IMR-90 (cell line): ENCODE data around the gene ULBP1. TPM values are rescaled to one million over a fixed set of nuclear protein-coding genes. Genes with fewer than 3 reads are reported as not detected.

Source experiments
- ATAC-seq: fragments of 200-7000 bp; cut with Tn5 transposase; 2 replicates; pipeline ENCODE4 v1.9.1; 2020; ENCODE audit warnings: low read depth, mild to moderate bottlenecking, moderate library complexity
- BruUV-seq: library from RNA; stranded (reverse); fragments of 400-500 nt; replicated peaks from 2 replicates; lab custom pipeline; 2021; lab: Mats Ljungman, UMichigan
- CTCF ChIA-PET: fragments of 300-600 bp; formaldehyde crosslinking; extraction: SDS; loops from one replicate; lab custom pipeline; 2021; ENCODE audit warnings: antibody characterized with exemption; lab: Yijun Ruan, JAX
- POLR2A ChIA-PET: fragments of 300-600 bp; sonication (Branson Sonifier 250); formaldehyde crosslinking; loops from one replicate; lab custom pipeline; 2022; ENCODE audit warnings: antibody characterized with exemption; ENCODE audit not compliant: unreplicated experiment; lab: Charles Lee
- DNase-seq: peaks from one replicate; pipeline ENCODE4 v3.0.0; 2013
- H2AFZ ChIP-seq: replicated peaks from 2 replicates; pipeline ENCODE3; 2013; ENCODE audit warnings: low read length, mild to moderate bottlenecking; ENCODE audit not compliant: poor library complexity
- H2AK5ac ChIP-seq: 2 replicates; pipeline ENCODE4 v1.6.1; 2013; ENCODE audit warnings: low read depth, low read length, inconsistent platforms
- H2AK9ac ChIP-seq: replicated peaks from 2 replicates; pipeline ENCODE3; 2013; ENCODE audit warnings: mild to moderate bottlenecking, low read depth, low read length, moderate library complexity; ENCODE audit not compliant: poor library complexity
- H2BK120ac ChIP-seq: 2 replicates; pipeline ENCODE4 v1.6.1; 2013; ENCODE audit warnings: low read depth, low read length, inconsistent platforms
- H2BK15ac ChIP-seq: 3 replicates; pipeline ENCODE4 v1.6.1; 2013; ENCODE audit warnings: low read depth, low read length, inconsistent platforms
- H2BK20ac ChIP-seq: 2 replicates; pipeline ENCODE4 v1.6.1; 2013; ENCODE audit warnings: low read depth, mild to moderate bottlenecking, inconsistent platforms, low read length, moderate library complexity
- H2BK5ac ChIP-seq: 2 replicates; pipeline ENCODE4 v1.6.1; 2013; ENCODE audit warnings: mild to moderate bottlenecking, low read depth, low read length, inconsistent platforms; ENCODE audit not compliant: poor library complexity, severe bottlenecking
- H3K14ac ChIP-seq: replicated peaks from 2 replicates; pipeline ENCODE4 v1.6.1; 2013; ENCODE audit warnings: low read depth, low read length, inconsistent platforms
- H3K18ac ChIP-seq: 2 replicates; pipeline ENCODE4 v1.6.1; 2013; ENCODE audit warnings: low read depth, low read length, control low read depth
- H3K23ac ChIP-seq: 2 replicates; pipeline ENCODE4 v1.6.1; 2013; ENCODE audit warnings: low read depth, low read length, inconsistent platforms
- H3K27ac ChIP-seq: 2 replicates; pipeline ENCODE4 v1.5.1; 2013; ENCODE audit warnings: mild to moderate bottlenecking, control low read depth, low read length; ENCODE audit not compliant: insufficient read depth
- H3K27me3 ChIP-seq: 2 replicates; pipeline ENCODE4 v1.6.1; 2013; ENCODE audit warnings: low read length; ENCODE audit not compliant: control insufficient read depth, insufficient read depth
- H3K36me3 ChIP-seq: 2 replicates; pipeline ENCODE4 v1.6.1; 2013; ENCODE audit warnings: low read length, mixed read lengths; ENCODE audit not compliant: control insufficient read depth, insufficient read depth
- H3K4ac ChIP-seq: 2 replicates; pipeline ENCODE4 v1.6.1; 2013; ENCODE audit warnings: low read depth, low read length, inconsistent platforms
- H3K4me1 ChIP-seq: 2 replicates; pipeline ENCODE4 v1.6.1; 2013; ENCODE audit warnings: low read length, mixed read lengths; ENCODE audit not compliant: control insufficient read depth, insufficient read depth
- H3K4me2 ChIP-seq: 2 replicates; pipeline ENCODE4 v1.6.1; 2013; ENCODE audit warnings: low read depth, mild to moderate bottlenecking, control low read depth, low read length, moderate library complexity
- H3K4me3 ChIP-seq: 2 replicates; pipeline ENCODE4 v1.5.1; 2013; ENCODE audit warnings: low read depth, mild to moderate bottlenecking, control low read depth, low read length, moderate library complexity; ENCODE audit not compliant: insufficient read depth
- H3K56ac ChIP-seq: 2 replicates; pipeline ENCODE4 v1.6.1; 2013; ENCODE audit warnings: low read length, inconsistent platforms; ENCODE audit not compliant: insufficient read depth; ENCODE audit errors: extremely low read depth
- H3K79me1 ChIP-seq, 2 experiments: 2 replicates each; pipeline ENCODE4 v1.6.1; 2013; ENCODE audit warnings: low read length in 2 of 2, inconsistent platforms in 1 of 2, low read depth in 1 of 2
- H3K9ac ChIP-seq: 2 replicates; pipeline ENCODE4 v1.6.1; 2013; ENCODE audit warnings: low read depth, low read length, control low read depth
- H3K9me1 ChIP-seq: 2 replicates; pipeline ENCODE4 v1.6.1; 2013; ENCODE audit warnings: low read length, inconsistent platforms; ENCODE audit not compliant: insufficient read depth
- H3K9me3 ChIP-seq: 2 replicates; pipeline ENCODE4 v1.6.1; 2013; ENCODE audit warnings: low read length; ENCODE audit not compliant: control insufficient read depth, insufficient read depth
- H4K20me1 ChIP-seq: 2 replicates; pipeline ENCODE4 v1.6.1; 2013; ENCODE audit warnings: low read length, inconsistent platforms; ENCODE audit not compliant: insufficient read depth
- H4K5ac ChIP-seq: 2 replicates; pipeline ENCODE4 v1.6.1; 2013; ENCODE audit warnings: mild to moderate bottlenecking, low read depth, low read length, control low read depth
- H4K8ac ChIP-seq, 2 experiments: 2 replicates each; pipeline ENCODE4 v1.6.1; 2013; ENCODE audit warnings: low read depth in 2 of 2, low read length in 2 of 2, control low read depth in 1 of 2, inconsistent platforms in 1 of 2
- H4K91ac ChIP-seq: 2 replicates; pipeline ENCODE4 v1.6.1; 2013; ENCODE audit warnings: low read depth, low read length, inconsistent platforms; ENCODE audit not compliant: insufficient read depth
- FOS ChIP-seq: fragments of 150-350 bp; IDR thresholded peaks from 2 replicates; pipeline ENCODE4 v1.6.1; 2016; ENCODE audit warnings: low read depth, low read length
- POLR2A ChIP-seq: IDR thresholded peaks from 2 replicates; pipeline ENCODE4 v1.6.1; 2012; ENCODE audit warnings: mild to moderate bottlenecking, low read depth, low read length
- RAD21 ChIP-seq: IDR thresholded peaks from 2 replicates; pipeline ENCODE4 v1.6.1; 2012; ENCODE audit warnings: low read length, improper control_type of control experiment
- WGBS, 2 experiments: methylation state at CpG; one replicate each; pipeline versions ENCODE4 v1.1.5 to v1.1.7; 2013; ENCODE audit warnings: missing lambda C conversion rate in 2 of 2; ENCODE audit not compliant: insufficient read length in 1 of 2; ENCODE audit errors: extremely low coverage in 2 of 2; 5-methylcytosine and 5-hydroxymethylcytosine counted together
- dilution Hi-C: fragments of 300-500 bp; cut with HindIII; formaldehyde crosslinking; loops from one replicate; pipeline ENCODE4 v1.14.3; 2018; ENCODE audit warnings: low sequenced_read_pairs; ENCODE audit not compliant: unreplicated experiment
- in situ Hi-C: fragments of 300-500 bp; cut with MboI; formaldehyde crosslinking; loops from 3 replicates; pipeline ENCODE4 v1.14.3; 2019; ENCODE audit warnings: low sequenced_read_pairs, inconsistent platforms, mixed read lengths
- intact Hi-C: fragments of 100-400 bp; cut with micrococcal nuclease; formaldehyde crosslinking; loops from 2 replicates; pipeline ENCODE4 v1.10.0; 2022
- polyA plus RNA-seq, 3 experiments: library from polyadenylated mRNA; depleted of rRNA; stranded (reverse); fragments of >200 nt; gene quantifications; 2 replicates each; pipeline ENCODE4 v1.2.3, GENCODE V29; 2012; ENCODE audit warnings: low replicate concordance in 1 of 3
- total RNA-seq: library from RNA; depleted of rRNA; stranded (reverse); fragments of >200 nt; gene quantifications from 2 replicates; pipeline ENCODE4 v1.2.3, GENCODE V29; 2012
- TF ChIP-seq, protein P1 (sequence below): fragments of 150-350 bp; IDR thresholded peaks from 2 replicates; pipeline ENCODE4 v1.6.1; 2017; ENCODE audit warnings: mild to moderate bottlenecking, antibody characterized with exemption, low read length, low read depth

ULBP1 gene
- total and polyA plus RNA-seq, 2 of the 4 experiments (the other 2 are of a cell fraction): 0.18 to 0.87 TPM

DNA sequence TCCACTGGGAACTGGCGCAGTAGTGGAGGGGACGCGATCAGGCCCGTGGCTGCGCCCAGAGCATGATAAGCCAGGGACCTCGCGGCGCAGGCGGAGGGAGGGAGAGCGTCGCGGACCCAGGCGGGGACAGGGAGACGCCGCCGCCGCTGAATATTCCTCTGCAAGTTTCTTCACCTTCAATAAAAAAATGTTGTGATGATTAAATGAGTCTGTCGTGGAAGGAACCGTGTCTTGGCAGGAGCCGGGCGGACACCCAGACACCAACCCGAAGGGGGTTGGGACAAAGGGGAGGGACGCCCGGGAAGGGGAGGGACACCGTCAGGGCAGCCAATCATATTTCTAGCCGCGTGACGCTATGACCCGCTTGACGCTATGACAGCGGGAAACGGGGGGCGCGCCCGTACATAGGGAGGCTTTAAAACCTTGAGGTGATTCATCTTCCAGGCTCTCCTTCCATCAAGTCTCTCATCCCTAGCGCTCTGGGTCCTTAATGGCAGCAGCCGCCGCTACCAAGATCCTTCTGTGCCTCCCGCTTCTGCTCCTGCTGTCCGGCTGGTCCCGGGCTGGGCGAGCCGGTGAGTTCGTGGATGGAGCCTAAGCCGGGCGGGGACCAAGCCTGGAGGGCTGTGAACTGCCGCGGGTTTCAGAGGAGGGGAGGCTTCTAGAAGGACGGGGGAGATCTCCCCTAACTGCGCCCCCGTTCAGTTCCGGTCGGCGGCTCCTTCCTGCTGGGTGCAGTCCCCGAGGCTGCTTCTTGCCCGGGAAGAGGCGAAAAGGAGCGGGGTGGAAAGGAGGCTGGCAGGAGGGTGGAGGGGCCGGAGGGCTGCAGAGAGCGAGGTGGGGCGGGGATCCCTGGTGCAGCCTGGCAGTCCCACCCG, 21.9 kb upstream of the ULBP1 start, which contains the start of gene ULBP2:
ULBP2 (plus strand) TSS at position 432 of the 878 bp plus-strand sequence; CDS start at position 491, 59 bp downstream.
- peaks cover 4% of the 10 kb centered on the region; the same call in 1 of the 2 replicates for H3K4me1 ChIP-seq
- 2% methylated on average over 10 of the region's 62 CpGs; no CpG with 5 or more reads in 1 of the 2 experiments for WGBS, 2 experiments
- no peaks in the 10 kb centered on the region for H3K36me3 ChIP-seq
- ChIA-PET POLR2A (no interaction called here), CTCF (no interaction called here)
- no peak within 1 kb of the TSS for H2BK15ac ChIP-seq
- H3K9me1 ChIP-seq: no peaks in the 10 kb centered on the region
- H4K8ac ChIP-seq: peak within 1 kb of the TSS; percentile 39 to 70; a peak in 2 of 4 replicates
- peak; percentile 83 for TF ChIP-seq POLR2A
- TF ChIP-seq FOS: 0 out of 2 replicates have a peak, but pooled peaks have one; percentile 4
- TF ChIP-seq RAD21: no peak; the same call in 1 of the 2 replicates
- TF ChIP-seq, protein P1, sequence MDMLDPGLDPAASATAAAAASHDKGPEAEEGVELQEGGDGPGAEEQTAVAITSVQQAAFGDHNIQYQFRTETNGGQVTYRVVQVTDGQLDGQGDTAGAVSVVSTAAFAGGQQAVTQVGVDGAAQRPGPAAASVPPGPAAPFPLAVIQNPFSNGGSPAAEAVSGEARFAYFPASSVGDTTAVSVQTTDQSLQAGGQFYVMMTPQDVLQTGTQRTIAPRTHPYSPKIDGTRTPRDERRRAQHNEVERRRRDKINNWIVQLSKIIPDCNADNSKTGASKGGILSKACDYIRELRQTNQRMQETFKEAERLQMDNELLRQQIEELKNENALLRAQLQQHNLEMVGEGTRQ: peak; percentile 55; the same call in 1 of the 2 replicates
- BruUV-seq: no TSS peak
- dilution Hi-C loops: no loop called here
- peak; percentile 95 for DNase-seq
- no peak within 1 kb of the TSS for H2AK5ac ChIP-seq
- H3K4me3 ChIP-seq: peak within 1 kb of the TSS; percentile 60
- no peak within 1 kb of the TSS for H2BK120ac ChIP-seq
- intact Hi-C loops: no loop called here
- H3K23ac ChIP-seq: peak within 1 kb of the TSS; percentile 40; the same call in 1 of the 2 replicates
- H2AFZ ChIP-seq: peak within 1 kb of the TSS; percentile 98
- peak within 1 kb of the TSS; percentile 52 for H3K9ac ChIP-seq
- ATAC-seq: peak; percentile 97
- peaks cover 34% of the 10 kb centered on the region for H3K27me3 ChIP-seq
- 0 out of 2 replicates have a peak within 1 kb of the TSS, but pooled peaks have one; percentile 50 for H3K56ac ChIP-seq
- H3K4me2 ChIP-seq: peak within 1 kb of the TSS; percentile 77
- no peak within 1 kb of the TSS for H3K18ac ChIP-seq
- H3K4ac ChIP-seq: peak within 1 kb of the TSS; percentile 58; the same call in 1 of the 2 replicates
- H2AK9ac ChIP-seq: peak within 1 kb of the TSS; percentile 23
- peaks cover 0 to 2% of the 10 kb centered on the region in 2 experiments; a peak in 1 of 4 replicates for H3K79me1 ChIP-seq
- H2BK5ac ChIP-seq: peak within 1 kb of the TSS; percentile 9
- H4K91ac ChIP-seq: no peak within 1 kb of the TSS
- H2BK20ac ChIP-seq: no peak within 1 kb of the TSS
- no peaks in the 10 kb centered on the region for H3K9me3 ChIP-seq
- H3K27ac ChIP-seq: peak within 1 kb of the TSS; percentile 8; the same call in 1 of the 2 replicates
- no peak within 1 kb of the TSS for H4K5ac ChIP-seq
- in situ Hi-C loops: loop anchor here (25.0 kb wide), 1 partner anchor 395 kb away; no protein-coding TSS in a partner anchor
- H4K20me1 ChIP-seq: no peaks in the 10 kb centered on the region
- peak within 1 kb of the TSS; percentile 49; the same call in 1 of the 2 replicates for H3K14ac ChIP-seq
